DOHH2 (cell line): ENCODE results near the gene CPT1A.

ENCODE experiments used
- EZH2phosphoT487 ChIP-seq: fragments of 200-600 bp; sonication (generic); IDR thresholded peaks from 2 replicates; pipeline ENCODE4 v1.6.1; 2017; ENCODE audit warnings: borderline replicate concordance, mild to moderate bottlenecking, antibody characterized with exemption, low read length, moderate library complexity, mixed read lengths
- TF ChIP-seq, protein P1 (sequence below): fragments of 200-600 bp; sonication (generic); IDR thresholded peaks from one replicate; pipeline ENCODE4 v1.5.1; 2014; ENCODE audit warnings: antibody characterized with exemption, mild to moderate bottlenecking, low read depth, low read length; ENCODE audit not compliant: poor library complexity, severe bottlenecking

DNA sequence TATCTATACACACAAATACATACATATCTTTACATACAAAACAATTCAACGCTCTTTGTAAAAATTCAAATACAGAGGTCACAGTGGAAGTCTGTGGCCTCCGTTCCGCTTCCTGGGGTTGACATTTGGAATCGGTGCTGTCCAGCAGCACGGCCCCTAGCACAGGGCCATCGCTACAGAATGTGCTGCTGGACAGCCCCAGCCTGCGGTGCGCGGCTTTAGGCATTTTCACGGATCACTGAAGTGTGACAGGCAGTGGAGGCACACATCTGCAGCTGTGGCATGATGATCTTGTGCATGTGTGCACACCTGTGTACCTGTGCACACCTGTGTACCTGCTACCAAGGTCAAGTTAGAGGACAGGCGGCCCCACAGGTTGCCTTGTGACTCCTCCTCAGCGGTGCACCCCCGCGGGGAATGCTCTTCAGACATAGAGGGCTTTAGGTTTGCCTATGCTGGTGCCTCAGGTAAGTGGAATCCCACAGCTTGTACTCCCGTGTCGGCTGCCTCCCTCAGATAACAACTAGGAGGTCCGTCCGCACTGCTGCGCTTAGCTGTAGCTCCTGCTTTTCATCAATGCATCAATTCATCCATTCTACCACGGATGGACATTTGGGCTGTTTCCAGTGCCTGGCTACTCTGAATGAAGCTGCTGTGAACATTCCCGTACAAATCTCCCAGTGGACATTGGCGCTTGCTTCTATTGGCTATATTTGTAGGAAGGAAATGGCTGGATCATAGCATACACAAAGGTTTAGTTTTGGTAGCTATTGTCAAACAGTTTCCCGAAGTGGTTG is 127.5 kb downstream of the CPT1A start:
- TF ChIP-seq, protein P1, sequence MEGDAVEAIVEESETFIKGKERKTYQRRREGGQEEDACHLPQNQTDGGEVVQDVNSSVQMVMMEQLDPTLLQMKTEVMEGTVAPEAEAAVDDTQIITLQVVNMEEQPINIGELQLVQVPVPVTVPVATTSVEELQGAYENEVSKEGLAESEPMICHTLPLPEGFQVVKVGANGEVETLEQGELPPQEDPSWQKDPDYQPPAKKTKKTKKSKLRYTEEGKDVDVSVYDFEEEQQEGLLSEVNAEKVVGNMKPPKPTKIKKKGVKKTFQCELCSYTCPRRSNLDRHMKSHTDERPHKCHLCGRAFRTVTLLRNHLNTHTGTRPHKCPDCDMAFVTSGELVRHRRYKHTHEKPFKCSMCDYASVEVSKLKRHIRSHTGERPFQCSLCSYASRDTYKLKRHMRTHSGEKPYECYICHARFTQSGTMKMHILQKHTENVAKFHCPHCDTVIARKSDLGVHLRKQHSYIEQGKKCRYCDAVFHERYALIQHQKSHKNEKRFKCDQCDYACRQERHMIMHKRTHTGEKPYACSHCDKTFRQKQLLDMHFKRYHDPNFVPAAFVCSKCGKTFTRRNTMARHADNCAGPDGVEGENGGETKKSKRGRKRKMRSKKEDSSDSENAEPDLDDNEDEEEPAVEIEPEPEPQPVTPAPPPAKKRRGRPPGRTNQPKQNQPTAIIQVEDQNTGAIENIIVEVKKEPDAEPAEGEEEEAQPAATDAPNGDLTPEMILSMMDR, result no peak
- no peak for TF ChIP-seq EZH2phosphoT487
